Body of pancreas (tissue), 4 donors: Measurements from ENCODE around the gene CMC2. TPM values are rescaled to one million over a fixed set of nuclear protein-coding genes. Genes with fewer than 3 reads are reported as not detected.

Experiments
- ATAC-seq: fragments of 150-250 bp; one replicate; pipeline ENCODE4 v1.9.1; 2016
- DNase-seq, 4 donors: peaks; one replicate each; pipeline ENCODE4 v3.0.0-alpha.2; 2019
- H3K27ac ChIP-seq, 4 donors: fragments of 200-600 bp; sonication (generic); 1 replicate in 3 of 4; 2 replicates in 1 of 4; pipeline versions ENCODE4 v1.5.1 to v1.6.1; 2016 to 2019; ENCODE audit warnings: mild to moderate bottlenecking in 1 of 4, mixed read lengths in 1 of 4, moderate library complexity in 1 of 4
- H3K27me3 ChIP-seq, 2 donors: fragments of 200-600 bp; sonication (generic); one replicate each; pipeline ENCODE4 v1.6.0; 2016; ENCODE audit warnings: mild to moderate bottlenecking in 1 of 2
- H3K36me3 ChIP-seq, 2 donors: fragments of 200-600 bp; sonication (generic); replicated peaks in 1 of 2; 2 replicates each; pipeline ENCODE4 v1.5.1; 2016; ENCODE audit warnings: low read depth in 2 of 2; ENCODE audit not compliant: insufficient read depth in 1 of 2
- H3K4me1 ChIP-seq: fragments of 200-600 bp; sonication (generic); one replicate; pipeline ENCODE4 v1.6.0; 2016
- H3K4me3 ChIP-seq, 2 donors: fragments of 200-600 bp; sonication (generic); 1 replicate in 1 of 2; 2 replicates in 1 of 2; pipeline ENCODE4 v1.5.1; 2016 to 2019
- H3K9me3 ChIP-seq, 3 donors: fragments of 200-600 bp; sonication (generic); 1 replicate in 2 of 3; 2 replicates in 1 of 3; pipeline ENCODE4 v1.5.1; 2016
- CTCF ChIP-seq, 7 experiments: fragments of 450-650 bp in 4 of 7; fragments of 200-600 bp in 3 of 7; sonication (generic) in 3 of 7; IDR thresholded peaks; one replicate each; pipeline ENCODE4 v1.5.1; 2016 to 2019; ENCODE audit warnings: antibody characterized with exemption in 7 of 7
- POLR2A ChIP-seq, 3 donors: fragments of 450-650 bp; IDR thresholded peaks; one replicate each; pipeline ENCODE4 v1.6.1; 2016; ENCODE audit warnings: antibody characterized with exemption in 3 of 3, mild to moderate bottlenecking in 2 of 3
- WGBS, 2 donors: methylation state at CpG; one replicate each; pipeline ENCODE4 v1.1.5; 2017; 5-methylcytosine and 5-hydroxymethylcytosine counted together
- intact Hi-C: fragments of 100-400 bp; cut with DNase I; formaldehyde crosslinking; loops from one replicate; pipeline ENCODE4 v1.15.1; 2023
- total RNA-seq, 2 donors: library from RNA; depleted of rRNA; stranded (reverse); fragments of >200 nt; gene quantifications; one replicate each; pipeline ENCODE4 v1.1.0, GENCODE V29; 2016

The CMC2 gene
- total RNA-seq, 2 donors from 2014 or later = 15.5 to 23.6 TPM

- no peak overlapping the region for H3K27ac ChIP-seq
- H3K4me1 ChIP-seq = no peaks in the 10 kb centered on the region
- no peak overlapping the region for H3K4me3 ChIP-seq
- intact Hi-C loops = no loop called here
- TF ChIP-seq CTCF (IDR thresholded peaks at IDR 0.05) (no peak), POLR2A (IDR thresholded peaks at IDR 0.05) (no peak)
- WGBS, 2 donors = 87 to 90% methylated on average over 11 of the region's 11 CpGs
- ATAC-seq = no peak
- no peaks in the 10 kb centered on the region for H3K9me3 ChIP-seq
- no peaks in the 10 kb centered on the region for H3K27me3 ChIP-seq
- DNase-seq = no peak
- no peaks in the 10 kb centered on the region for H3K36me3 ChIP-seq
These were observed 23.4 kb upstream of the CMC2 start for GRCh38 chr16:81029930-81030604.

- no peak for ATAC-seq
- TF ChIP-seq CTCF (IDR thresholded peaks at IDR 0.05) = no peak
- no peak for TF ChIP-seq POLR2A (IDR thresholded peaks at IDR 0.05)
- DNase-seq = no peak
- no peaks in the 10 kb centered on the region for H3K27me3 ChIP-seq
- H3K4me1 ChIP-seq = no peaks in the 10 kb centered on the region
- intact Hi-C loops = no loop called here
- no peaks in the 10 kb centered on the region for H3K9me3 ChIP-seq
- H3K4me3 ChIP-seq = no peak overlapping the region
- 81 to 88% methylated on average over 4 of the region's 4 CpGs for WGBS, 2 donors
- H3K27ac ChIP-seq = no peak overlapping the region
- H3K36me3 ChIP-seq = no peaks in the 10 kb centered on the region
These were observed 19.7 kb upstream of the CMC2 start for GRCh38 chr16:81026429-81026828.

GRCh38 chr16:81018496-81018895, 11.8 kb upstream of the CMC2 start:
- Histone ChIP-seq H3K9me3 (no peaks in the 10 kb centered on the region), H3K36me3 (peaks cover 0 to 1% of the 10 kb centered on the region in 2 donors), H3K4me3 (no peak overlapping the region), H3K27ac (no peak overlapping the region), H3K4me1 (no peaks in the 10 kb centered on the region), H3K27me3 (no peaks in the 10 kb centered on the region)
- WGBS, 2 donors = 100% methylated on average over 2 of the region's 2 CpGs
- ATAC-seq = no peak
- intact Hi-C loops = no loop called here
- TF ChIP-seq POLR2A (IDR thresholded peaks at IDR 0.05) = no peak
- DNase-seq = no peak

- TF ChIP-seq CTCF (IDR thresholded peaks at IDR 0.05) (no peak), POLR2A (IDR thresholded peaks at IDR 0.05) (no peak)
- no peak overlapping the region for H3K27ac ChIP-seq
- DNase-seq (no peak), ATAC-seq (no peak)
- H3K9me3 ChIP-seq = no peaks in the 10 kb centered on the region
- 77 to 79% methylated on average over 2 of the region's 2 CpGs for WGBS, 2 donors
- no peaks in the 10 kb centered on the region for H3K36me3 ChIP-seq
- H3K4me3 ChIP-seq = no peak overlapping the region
- H3K4me1 ChIP-seq = no peaks in the 10 kb centered on the region
- H3K27me3 ChIP-seq = no peaks in the 10 kb centered on the region
- intact Hi-C loops = no loop called here
These were observed 8.0 kb upstream of the CMC2 start for GRCh38 chr16:81014672-81015071.

- DNase-seq = no peak
- H3K9me3 ChIP-seq = no peaks in the 10 kb centered on the region
- no peaks in the 10 kb centered on the region for H3K36me3 ChIP-seq
- H3K27ac ChIP-seq = no peak overlapping the region
- H3K4me1 ChIP-seq = peaks cover 5% of the 10 kb centered on the region
- H3K27me3 ChIP-seq = no peaks in the 10 kb centered on the region
- TF ChIP-seq CTCF (IDR thresholded peaks at IDR 0.05) (no peak), POLR2A (IDR thresholded peaks at IDR 0.05) (no peak)
- 90 to 93% methylated on average over 3 of the region's 3 CpGs for WGBS, 2 donors
- no peak for ATAC-seq
- intact Hi-C loops = no loop called here
- no peak overlapping the region for H3K4me3 ChIP-seq
These were observed 6.3 kb upstream of the CMC2 start for GRCh38 chr16:81012974-81013373.
